GM23338 (cell line): ENCODE results near the gene MTCL1. TPM values are rescaled to one million over a fixed set of nuclear protein-coding genes. Genes with fewer than 3 reads are reported as not detected.
A peak's percentile ranks its signal among the peaks of the same experiment; 100 is the strongest.

Experiments used
- ATAC-seq: fragments of 200-7000 bp; cut with Tn5 transposase; 3 replicates; pipeline ENCODE4 v1.9.1; 2020
- DNase-seq: peaks from one replicate; pipeline ENCODE4 v3.0.0-alpha.2; 2015; ENCODE audit warnings: low spot score
- H2AFZ ChIP-seq: fragments of 200-600 bp; sonication (generic); 2 replicates; pipeline ENCODE4 v1.8.0; 2016; ENCODE audit warnings: antibody characterized with exemption, mild to moderate bottlenecking, moderate library complexity
- H3F3A ChIP-seq: fragments of 200-600 bp; sonication (generic); replicated peaks from 2 replicates; pipeline ENCODE4 v1.8.0; 2017; ENCODE audit warnings: antibody characterized with exemption, mixed run types, low read depth
- H3K27ac ChIP-seq: fragments of 200-600 bp; sonication (generic); 2 replicates; pipeline ENCODE4 v1.6.1; 2016; ENCODE audit warnings: low read depth
- H3K27me3 ChIP-seq: fragments of 200-600 bp; sonication (generic); 2 replicates; pipeline ENCODE4 v1.8.0; 2016; ENCODE audit warnings: mild to moderate bottlenecking, mixed run types, moderate library complexity; ENCODE audit not compliant: insufficient read depth
- H3K36me3 ChIP-seq: fragments of 200-600 bp; sonication (generic); 2 replicates; pipeline ENCODE4 v1.8.0; 2016; ENCODE audit warnings: mild to moderate bottlenecking; ENCODE audit not compliant: insufficient read depth
- H3K4me1 ChIP-seq: fragments of 200-600 bp; sonication (generic); 2 replicates; pipeline ENCODE4 v1.8.0; 2016; ENCODE audit warnings: mild to moderate bottlenecking, moderate library complexity; ENCODE audit not compliant: insufficient read depth
- H3K4me2 ChIP-seq: fragments of 200-600 bp; sonication (generic); 2 replicates; pipeline ENCODE4 v1.7.1; 2017; ENCODE audit warnings: mixed run types
- H3K4me3 ChIP-seq: fragments of 200-600 bp; sonication (generic); 2 replicates; pipeline ENCODE4 v1.6.1; 2016; ENCODE audit warnings: mixed run types
- H3K79me2 ChIP-seq: fragments of 200-600 bp; sonication (generic); replicated peaks from 2 replicates; pipeline ENCODE4 v1.8.0; 2017; ENCODE audit warnings: mild to moderate bottlenecking; ENCODE audit not compliant: insufficient read depth
- H3K9me2 ChIP-seq: fragments of 200-600 bp; sonication (generic); 2 replicates; pipeline ENCODE4 v1.8.0; 2017; ENCODE audit not compliant: insufficient read depth
- H4K20me1 ChIP-seq: fragments of 200-600 bp; sonication (generic); replicated peaks from 2 replicates; pipeline ENCODE4 v1.8.0; 2017; ENCODE audit warnings: mild to moderate bottlenecking; ENCODE audit not compliant: insufficient read depth
- H3K27ac Mint-ChIP-seq: 2 replicates; pipeline ENCODE4 v1.8.0; 2020; ENCODE audit warnings: inconsistent platforms, mild to moderate bottlenecking, moderate library complexity, mixed read lengths
- H3K27me3 Mint-ChIP-seq: 3 replicates; pipeline ENCODE4 v1.8.0; 2022; ENCODE audit warnings: low read depth, mild to moderate bottlenecking, moderate library complexity, mixed read lengths, inconsistent platforms; ENCODE audit not compliant: insufficient read depth, poor library complexity
- H3K36me3 Mint-ChIP-seq: 3 replicates; pipeline ENCODE4 v1.8.0; 2021; ENCODE audit warnings: low read depth, mild to moderate bottlenecking, inconsistent platforms, moderate library complexity, mixed read lengths
- H3K4me1 Mint-ChIP-seq: 3 replicates; pipeline ENCODE4 v1.8.0; 2020; ENCODE audit warnings: mild to moderate bottlenecking, inconsistent platforms, mixed read lengths
- H3K4me3 Mint-ChIP-seq: 3 replicates; pipeline ENCODE4 v1.8.0; 2021; ENCODE audit warnings: moderate library complexity, mild to moderate bottlenecking, inconsistent platforms, mixed read lengths
- H3K9me3 Mint-ChIP-seq: 3 replicates; pipeline ENCODE4 v1.8.0; 2020; ENCODE audit warnings: moderate library complexity, mild to moderate bottlenecking, inconsistent platforms, mixed read lengths
- CREB1 ChIP-seq: fragments of 250-450 bp; sonication (Bioruptor Pico); IDR thresholded peaks from 2 replicates; pipeline ENCODE4 v1.5.0; 2020; ENCODE audit warnings: low read depth, mild to moderate bottlenecking, moderate library complexity
- EZH2 ChIP-seq: fragments of 200-600 bp; sonication (generic); IDR thresholded peaks from one replicate; pipeline ENCODE4 v1.8.0; 2017; ENCODE audit warnings: antibody characterized with exemption, mild to moderate bottlenecking, low read depth; ENCODE audit not compliant: unreplicated experiment
- EZH2phosphoT487 ChIP-seq: fragments of 200-600 bp; sonication (generic); IDR thresholded peaks from one replicate; pipeline ENCODE4 v1.8.1; 2018; ENCODE audit warnings: antibody characterized with exemption; ENCODE audit not compliant: unreplicated experiment
- JUNB ChIP-seq: IDR thresholded peaks from one replicate; pipeline ENCODE4 v1.6.1; 2016; ENCODE audit warnings: antibody characterized with exemption; ENCODE audit not compliant: unreplicated experiment
- NANOG ChIP-seq: IDR thresholded peaks from 2 replicates; pipeline ENCODE4 v1.6.1; 2016; ENCODE audit warnings: antibody characterized with exemption, borderline replicate concordance
- POLR2AphosphoS5 ChIP-seq: IDR thresholded peaks from 2 replicates; pipeline ENCODE4 v1.6.1; 2016; ENCODE audit warnings: antibody characterized with exemption, low read depth
- STAT1 ChIP-seq: IDR thresholded peaks from one replicate; pipeline ENCODE4 v1.6.1; 2016; ENCODE audit warnings: antibody characterized with exemption; ENCODE audit not compliant: unreplicated experiment
- ZNF114 ChIP-seq: fragments of 250-450 bp; sonication (Bioruptor Pico); IDR thresholded peaks from 2 replicates; pipeline ENCODE4 v1.5.0; 2020; ENCODE audit warnings: mild to moderate bottlenecking, moderate library complexity
- ZNF331 ChIP-seq: fragments of 250-450 bp; sonication (Bioruptor Pico); IDR thresholded peaks from 2 replicates; pipeline ENCODE4 v1.5.0; 2020; ENCODE audit warnings: low read depth, mild to moderate bottlenecking, moderate library complexity
- polyA plus RNA-seq: library from polyadenylated mRNA; unstranded; fragments of >200 nt; fragmentation: Nextera tagmentation; extraction: Ambion mirVana; gene quantifications from 2 replicates; pipeline ENCODE4 v1.2.1, GENCODE V29; 2016
- total RNA-seq: library from RNA; depleted of rRNA; stranded (reverse); fragments of >200 nt; shearing (Covaris generic); gene quantifications from 2 replicates; pipeline ENCODE4 v1.2.3, GENCODE V29; 2014
- TF ChIP-seq, protein P1 (sequence below), 2 experiments: fragments of 200-600 bp in 1 of 2; sonication (generic) in 1 of 2; conservative IDR thresholded peaks; 2 replicates each; pipeline versions ENCODE4 v1.5.1 to v1.6.1; 2016 to 2017; ENCODE audit warnings: antibody characterized with exemption in 2 of 2, low read depth in 2 of 2, mild to moderate bottlenecking in 2 of 2, moderate library complexity in 1 of 2
- TF ChIP-seq, protein P2 (sequence below): IDR thresholded peaks from one replicate; pipeline ENCODE4 v1.6.1; 2018; ENCODE audit warnings: antibody characterized with exemption; ENCODE audit not compliant: unreplicated experiment
- TF ChIP-seq, protein P3 (sequence below): fragments of 250-450 bp; sonication (Bioruptor Pico); IDR thresholded peaks from 2 replicates; pipeline ENCODE4 v1.5.0; 2020; ENCODE audit warnings: mild to moderate bottlenecking, moderate library complexity
- TF ChIP-seq, protein P4 (sequence below): IDR thresholded peaks from 2 replicates; pipeline ENCODE4 v1.6.1; 2016; ENCODE audit warnings: antibody characterized with exemption

Gene MTCL1
- total and polyA plus RNA-seq, 2 experiments from 2014 or later, result 14.4 to 45.0 TPM

DNA sequence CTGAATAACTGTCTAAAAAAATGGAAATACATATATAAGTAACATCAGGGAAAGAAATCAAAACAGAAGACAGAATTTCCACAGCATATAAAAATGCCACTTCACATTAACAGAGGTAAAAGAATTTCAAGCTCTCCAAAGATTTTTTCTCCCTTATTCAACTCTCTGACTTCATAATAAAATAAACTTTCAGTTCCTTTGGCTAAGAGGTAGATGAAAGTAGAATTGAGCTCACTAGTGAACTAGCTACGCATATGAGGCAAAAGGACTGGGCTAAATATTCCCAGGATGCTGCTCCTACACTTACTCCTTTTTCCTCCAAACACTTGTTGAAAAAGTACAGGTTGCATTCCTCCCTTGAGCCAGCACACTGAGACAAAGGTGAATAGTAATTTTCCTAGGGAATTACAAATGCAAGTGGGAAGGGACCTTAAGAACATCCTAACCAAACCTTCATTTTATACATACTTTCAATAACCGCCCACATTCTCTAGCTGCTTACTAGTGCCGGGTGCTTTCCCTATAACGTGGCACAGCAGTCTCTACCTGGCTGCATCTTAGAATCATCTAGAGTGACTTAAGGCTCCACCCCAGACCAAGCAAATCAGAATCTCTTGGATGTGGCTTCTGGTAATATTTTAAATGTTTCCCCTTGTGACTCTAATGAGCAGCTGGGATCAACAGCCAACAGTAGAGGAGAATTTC, 136.6 kb downstream of the MTCL1 start:
- H3K36me3 ChIP-seq, result peaks cover 4% of the 10 kb centered on the region; the same call in 1 of the 2 replicates
- Mint-ChIP-seq H3K9me3 (peaks cover 18% of the 10 kb centered on the region), H3K4me1 (peaks cover 7% of the 10 kb centered on the region; the same call in 2 of the 3 replicates), H3K27me3 (peaks cover 9% of the 10 kb centered on the region), H3K36me3 (peaks cover 17% of the 10 kb centered on the region; the same call in 2 of the 3 replicates), H3K27ac (no peak overlapping the region), H3K4me3 (no peak overlapping the region)
- H3F3A ChIP-seq, result no peaks in the 10 kb centered on the region
- no peaks in the 10 kb centered on the region for H3K79me2 ChIP-seq
- H3K4me1 ChIP-seq, result no peaks in the 10 kb centered on the region
- DNase-seq (no peak), ATAC-seq (no peak)
- 0 out of 2 replicates have a peak overlapping the region, but pooled peaks have one; percentile 7 for H2AFZ ChIP-seq
- no peaks in the 10 kb centered on the region for H3K27me3 ChIP-seq
- no peak overlapping the region for H3K4me3 ChIP-seq
- H3K4me2 ChIP-seq, result no peak overlapping the region
- no peaks in the 10 kb centered on the region for H3K9me2 ChIP-seq
- no peak for TF ChIP-seq ZNF114 (CRISPR knock-in tag)
- TF ChIP-seq, protein P1, sequence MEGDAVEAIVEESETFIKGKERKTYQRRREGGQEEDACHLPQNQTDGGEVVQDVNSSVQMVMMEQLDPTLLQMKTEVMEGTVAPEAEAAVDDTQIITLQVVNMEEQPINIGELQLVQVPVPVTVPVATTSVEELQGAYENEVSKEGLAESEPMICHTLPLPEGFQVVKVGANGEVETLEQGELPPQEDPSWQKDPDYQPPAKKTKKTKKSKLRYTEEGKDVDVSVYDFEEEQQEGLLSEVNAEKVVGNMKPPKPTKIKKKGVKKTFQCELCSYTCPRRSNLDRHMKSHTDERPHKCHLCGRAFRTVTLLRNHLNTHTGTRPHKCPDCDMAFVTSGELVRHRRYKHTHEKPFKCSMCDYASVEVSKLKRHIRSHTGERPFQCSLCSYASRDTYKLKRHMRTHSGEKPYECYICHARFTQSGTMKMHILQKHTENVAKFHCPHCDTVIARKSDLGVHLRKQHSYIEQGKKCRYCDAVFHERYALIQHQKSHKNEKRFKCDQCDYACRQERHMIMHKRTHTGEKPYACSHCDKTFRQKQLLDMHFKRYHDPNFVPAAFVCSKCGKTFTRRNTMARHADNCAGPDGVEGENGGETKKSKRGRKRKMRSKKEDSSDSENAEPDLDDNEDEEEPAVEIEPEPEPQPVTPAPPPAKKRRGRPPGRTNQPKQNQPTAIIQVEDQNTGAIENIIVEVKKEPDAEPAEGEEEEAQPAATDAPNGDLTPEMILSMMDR (conservative IDR thresholded peaks at IDR 0.05; ENCODE audit: low read depth in 2 of 2), result no peak
- TF ChIP-seq EZH2phosphoT487, result no peak
- no peak for TF ChIP-seq JUNB
- no peak for TF ChIP-seq POLR2AphosphoS5
- TF ChIP-seq, protein P2, sequence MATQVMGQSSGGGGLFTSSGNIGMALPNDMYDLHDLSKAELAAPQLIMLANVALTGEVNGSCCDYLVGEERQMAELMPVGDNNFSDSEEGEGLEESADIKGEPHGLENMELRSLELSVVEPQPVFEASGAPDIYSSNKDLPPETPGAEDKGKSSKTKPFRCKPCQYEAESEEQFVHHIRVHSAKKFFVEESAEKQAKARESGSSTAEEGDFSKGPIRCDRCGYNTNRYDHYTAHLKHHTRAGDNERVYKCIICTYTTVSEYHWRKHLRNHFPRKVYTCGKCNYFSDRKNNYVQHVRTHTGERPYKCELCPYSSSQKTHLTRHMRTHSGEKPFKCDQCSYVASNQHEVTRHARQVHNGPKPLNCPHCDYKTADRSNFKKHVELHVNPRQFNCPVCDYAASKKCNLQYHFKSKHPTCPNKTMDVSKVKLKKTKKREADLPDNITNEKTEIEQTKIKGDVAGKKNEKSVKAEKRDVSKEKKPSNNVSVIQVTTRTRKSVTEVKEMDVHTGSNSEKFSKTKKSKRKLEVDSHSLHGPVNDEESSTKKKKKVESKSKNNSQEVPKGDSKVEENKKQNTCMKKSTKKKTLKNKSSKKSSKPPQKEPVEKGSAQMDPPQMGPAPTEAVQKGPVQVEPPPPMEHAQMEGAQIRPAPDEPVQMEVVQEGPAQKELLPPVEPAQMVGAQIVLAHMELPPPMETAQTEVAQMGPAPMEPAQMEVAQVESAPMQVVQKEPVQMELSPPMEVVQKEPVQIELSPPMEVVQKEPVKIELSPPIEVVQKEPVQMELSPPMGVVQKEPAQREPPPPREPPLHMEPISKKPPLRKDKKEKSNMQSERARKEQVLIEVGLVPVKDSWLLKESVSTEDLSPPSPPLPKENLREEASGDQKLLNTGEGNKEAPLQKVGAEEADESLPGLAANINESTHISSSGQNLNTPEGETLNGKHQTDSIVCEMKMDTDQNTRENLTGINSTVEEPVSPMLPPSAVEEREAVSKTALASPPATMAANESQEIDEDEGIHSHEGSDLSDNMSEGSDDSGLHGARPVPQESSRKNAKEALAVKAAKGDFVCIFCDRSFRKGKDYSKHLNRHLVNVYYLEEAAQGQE, result no peak
- no peak for TF ChIP-seq ZNF331 (CRISPR knock-in tag)
- TF ChIP-seq NANOG, result no peak
- TF ChIP-seq, protein P3, sequence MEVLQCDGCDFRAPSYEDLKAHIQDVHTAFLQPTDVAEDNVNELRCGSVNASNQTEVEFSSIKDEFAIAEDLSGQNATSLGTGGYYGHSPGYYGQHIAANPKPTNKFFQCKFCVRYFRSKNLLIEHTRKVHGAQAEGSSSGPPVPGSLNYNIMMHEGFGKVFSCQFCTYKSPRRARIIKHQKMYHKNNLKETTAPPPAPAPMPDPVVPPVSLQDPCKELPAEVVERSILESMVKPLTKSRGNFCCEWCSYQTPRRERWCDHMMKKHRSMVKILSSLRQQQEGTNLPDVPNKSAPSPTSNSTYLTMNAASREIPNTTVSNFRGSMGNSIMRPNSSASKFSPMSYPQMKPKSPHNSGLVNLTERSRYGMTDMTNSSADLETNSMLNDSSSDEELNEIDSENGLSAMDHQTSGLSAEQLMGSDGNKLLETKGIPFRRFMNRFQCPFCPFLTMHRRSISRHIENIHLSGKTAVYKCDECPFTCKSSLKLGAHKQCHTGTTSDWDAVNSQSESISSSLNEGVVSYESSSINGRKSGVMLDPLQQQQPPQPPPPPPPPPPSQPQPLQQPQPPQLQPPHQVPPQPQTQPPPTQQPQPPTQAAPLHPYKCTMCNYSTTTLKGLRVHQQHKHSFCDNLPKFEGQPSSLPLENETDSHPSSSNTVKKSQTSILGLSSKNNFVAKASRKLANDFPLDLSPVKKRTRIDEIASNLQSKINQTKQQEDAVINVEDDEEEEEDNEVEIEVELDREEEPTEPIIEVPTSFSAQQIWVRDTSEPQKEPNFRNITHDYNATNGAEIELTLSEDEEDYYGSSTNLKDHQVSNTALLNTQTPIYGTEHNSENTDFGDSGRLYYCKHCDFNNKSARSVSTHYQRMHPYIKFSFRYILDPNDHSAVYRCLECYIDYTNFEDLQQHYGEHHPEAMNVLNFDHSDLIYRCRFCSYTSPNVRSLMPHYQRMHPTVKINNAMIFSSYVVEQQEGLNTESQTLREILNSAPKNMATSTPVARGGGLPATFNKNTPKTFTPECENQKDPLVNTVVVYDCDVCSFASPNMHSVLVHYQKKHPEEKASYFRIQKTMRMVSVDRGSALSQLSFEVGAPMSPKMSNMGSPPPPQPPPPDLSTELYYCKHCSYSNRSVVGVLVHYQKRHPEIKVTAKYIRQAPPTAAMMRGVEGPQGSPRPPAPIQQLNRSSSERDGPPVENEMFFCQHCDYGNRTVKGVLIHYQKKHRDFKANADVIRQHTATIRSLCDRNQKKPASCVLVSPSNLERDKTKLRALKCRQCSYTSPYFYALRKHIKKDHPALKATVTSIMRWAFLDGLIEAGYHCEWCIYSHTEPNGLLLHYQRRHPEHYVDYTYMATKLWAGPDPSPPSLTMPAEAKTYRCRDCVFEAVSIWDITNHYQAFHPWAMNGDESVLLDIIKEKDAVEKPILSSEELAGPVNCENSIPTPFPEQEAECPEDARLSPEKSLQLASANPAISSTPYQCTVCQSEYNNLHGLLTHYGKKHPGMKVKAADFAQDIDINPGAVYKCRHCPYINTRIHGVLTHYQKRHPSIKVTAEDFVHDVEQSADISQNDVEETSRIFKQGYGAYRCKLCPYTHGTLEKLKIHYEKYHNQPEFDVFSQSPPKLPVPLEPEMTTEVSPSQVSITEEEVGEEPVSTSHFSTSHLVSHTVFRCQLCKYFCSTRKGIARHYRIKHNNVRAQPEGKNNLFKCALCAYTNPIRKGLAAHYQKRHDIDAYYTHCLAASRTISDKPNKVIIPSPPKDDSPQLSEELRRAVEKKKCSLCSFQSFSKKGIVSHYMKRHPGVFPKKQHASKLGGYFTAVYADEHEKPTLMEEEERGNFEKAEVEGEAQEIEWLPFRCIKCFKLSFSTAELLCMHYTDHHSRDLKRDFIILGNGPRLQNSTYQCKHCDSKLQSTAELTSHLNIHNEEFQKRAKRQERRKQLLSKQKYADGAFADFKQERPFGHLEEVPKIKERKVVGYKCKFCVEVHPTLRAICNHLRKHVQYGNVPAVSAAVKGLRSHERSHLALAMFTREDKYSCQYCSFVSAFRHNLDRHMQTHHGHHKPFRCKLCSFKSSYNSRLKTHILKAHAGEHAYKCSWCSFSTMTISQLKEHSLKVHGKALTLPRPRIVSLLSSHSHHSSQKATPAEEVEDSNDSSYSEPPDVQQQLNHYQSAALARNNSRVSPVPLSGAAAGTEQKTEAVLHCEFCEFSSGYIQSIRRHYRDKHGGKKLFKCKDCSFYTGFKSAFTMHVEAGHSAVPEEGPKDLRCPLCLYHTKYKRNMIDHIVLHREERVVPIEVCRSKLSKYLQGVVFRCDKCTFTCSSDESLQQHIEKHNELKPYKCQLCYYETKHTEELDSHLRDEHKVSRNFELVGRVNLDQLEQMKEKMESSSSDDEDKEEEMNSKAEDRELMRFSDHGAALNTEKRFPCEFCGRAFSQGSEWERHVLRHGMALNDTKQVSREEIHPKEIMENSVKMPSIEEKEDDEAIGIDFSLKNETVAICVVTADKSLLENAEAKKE (CRISPR knock-in tag), result no peak
- no peak for TF ChIP-seq STAT1
- TF ChIP-seq CREB1 (CRISPR knock-in tag), result no peak
- TF ChIP-seq EZH2, result no peak
- TF ChIP-seq, protein P4, sequence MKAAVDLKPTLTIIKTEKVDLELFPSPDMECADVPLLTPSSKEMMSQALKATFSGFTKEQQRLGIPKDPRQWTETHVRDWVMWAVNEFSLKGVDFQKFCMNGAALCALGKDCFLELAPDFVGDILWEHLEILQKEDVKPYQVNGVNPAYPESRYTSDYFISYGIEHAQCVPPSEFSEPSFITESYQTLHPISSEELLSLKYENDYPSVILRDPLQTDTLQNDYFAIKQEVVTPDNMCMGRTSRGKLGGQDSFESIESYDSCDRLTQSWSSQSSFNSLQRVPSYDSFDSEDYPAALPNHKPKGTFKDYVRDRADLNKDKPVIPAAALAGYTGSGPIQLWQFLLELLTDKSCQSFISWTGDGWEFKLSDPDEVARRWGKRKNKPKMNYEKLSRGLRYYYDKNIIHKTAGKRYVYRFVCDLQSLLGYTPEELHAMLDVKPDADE, result no peak
- H3K27ac ChIP-seq, result no peak overlapping the region
- H4K20me1 ChIP-seq, result no peaks in the 10 kb centered on the region
